Activated CD4-positive, alpha-beta T cell treated with anti-CD3 and anti-CD28 coated beads for 1 hour (primary cell): ENCODE measurements around the gene SLC25A26.

Experiments
- DNase-seq: peaks from one replicate; pipeline ENCODE4 v3.0.0-alpha.2; 2020

The SLC25A26 gene

GRCh38 chr3:66380200-66380932, 159.6 kb downstream of the SLC25A26 start:
- DNase-seq, result no peak

GRCh38 chr3:66381626-66382025, 160.8 kb downstream of the SLC25A26 start:
- DNase-seq, result no peak

- DNase-seq, result no peak
Measured at GRCh38 chr3:66382142-66382541, 161.3 kb downstream of the SLC25A26 start.

GRCh38 chr3:66383023-66383422, 162.2 kb downstream of the SLC25A26 start:
- no peak for DNase-seq

GRCh38 chr3:66383998-66384745, 163.4 kb downstream of the SLC25A26 start:
- DNase-seq, result no peak

GRCh38 chr3:66385066-66385465, 164.3 kb downstream of the SLC25A26 start:
- no peak for DNase-seq

GRCh38 chr3:66386011-66386924, 165.5 kb downstream of the SLC25A26 start:
- DNase-seq, result no peak

GRCh38 chr3:66386925-66387650, 166.3 kb downstream of the SLC25A26 start:
- DNase-seq, result no peak

GRCh38 chr3:66390013-66390412, 169.2 kb downstream of the SLC25A26 start:
- no peak for DNase-seq

- DNase-seq, result no peak
Measured at GRCh38 chr3:66392512-66392911, 171.7 kb downstream of the SLC25A26 start.

- DNase-seq, result no peak
Measured at GRCh38 chr3:66392966-66393332, 172.1 kb downstream of the SLC25A26 start.

GRCh38 chr3:66393333-66394005, 172.7 kb downstream of the SLC25A26 start:
- DNase-seq, result no peak

- peak; percentile 30 for DNase-seq
Measured at GRCh38 chr3:66394019-66394752, 173.4 kb downstream of the SLC25A26 start.

- DNase-seq, result no peak
Measured at GRCh38 chr3:66394753-66395249, 174.0 kb downstream of the SLC25A26 start.

GRCh38 chr3:66395635-66396034, 174.8 kb downstream of the SLC25A26 start:
- DNase-seq, result no peak

GRCh38 chr3:66396161-66396760, 175.5 kb downstream of the SLC25A26 start:
- no peak for DNase-seq

GRCh38 chr3:66396888-66397287, 176.1 kb downstream of the SLC25A26 start:
- DNase-seq, result no peak

- DNase-seq, result no peak
Measured at GRCh38 chr3:66397745-66398144, 176.9 kb downstream of the SLC25A26 start.

GRCh38 chr3:66398228-66399025, 177.6 kb downstream of the SLC25A26 start:
- no peak for DNase-seq
